ENCODE data around the gene DCANP1. TPM values are rescaled to one million over a fixed set of nuclear protein-coding genes. Genes with fewer than 3 reads are reported as not detected.

DCANP1 gene
- total and polyA plus RNA-seq, 9 of the 15 experiments (the other 6 are each of a cell fraction or from before 2014, with no cell fraction given), result not detected

GRCh38 chr5:135462304-135462703, 15.2 kb upstream of the DCANP1 start (continued):
- TF ChIP-seq DMBX1 (CRISPR knock-in tag; IDR thresholded peaks at IDR 0.05; ENCODE audit: borderline replicate concordance) (no peak), SUPT5H (IDR thresholded peaks at IDR 0.05) (no peak), ZNF668 (CRISPR knock-in tag; IDR thresholded peaks at IDR 0.05) (no peak), RBM22 (IDR thresholded peaks at IDR 0.05; ENCODE audit: low read depth, low read length, poor library complexity, severe bottlenecking) (no peak), TRIM28 (IDR thresholded peaks at IDR 0.05) (no peak), KDM4B (IDR thresholded peaks at IDR 0.05; ENCODE audit: borderline replicate concordance in 2 of 2, low read depth in 1 of 2) (no peak), RFX5 (IDR thresholded peaks at IDR 0.05; ENCODE audit: low read depth, low read length) (no peak), ATF6 (CRISPR knock-in tag; IDR thresholded peaks at IDR 0.05) (no peak), ZNF274 (IDR thresholded peaks at IDR 0.05; ENCODE audit: borderline replicate concordance, low read depth, low read length) (no peak), TCF3 (CRISPR knock-in tag; IDR thresholded peaks at IDR 0.05) (no peak), ZNF133 (CRISPR knock-in tag; IDR thresholded peaks at IDR 0.05) (no peak), CREM (IDR thresholded peaks at IDR 0.05; ENCODE audit: low read depth) (peak; percentile 61; the same call in 1 of the 2 replicates), SRSF1 (IDR thresholded peaks at IDR 0.05; ENCODE audit: low read depth, low read length) (no peak), FOXP4 (CRISPR knock-in tag; IDR thresholded peaks at IDR 0.05; ENCODE audit: borderline replicate concordance) (no peak), POLR2AphosphoS2 (IDR thresholded peaks at IDR 0.05; ENCODE audit: low read length) (no peak), ATF7 (IDR thresholded peaks at IDR 0.05) (0 out of 2 replicates have a peak, but pooled peaks have one; percentile 18), XRCC5 (IDR thresholded peaks at IDR 0.05; ENCODE audit: low read depth, low read length) (peak; percentile 69), PHF8 (IDR thresholded peaks at IDR 0.05; ENCODE audit: borderline replicate concordance, low read length) (no peak), CUX1 (CRISPR knock-in tag; IDR thresholded peaks at IDR 0.05) (no peak), SMARCB1 (IDR thresholded peaks at IDR 0.05; ENCODE audit: insufficient read length, low read depth) (no peak), MYBL2 (IDR thresholded peaks at IDR 0.05; ENCODE audit: low read depth) (no peak), MYBL2 (CRISPR knock-in tag; IDR thresholded peaks at IDR 0.05; ENCODE audit: borderline replicate concordance) (no peak)
